ENCODE measurements around the gene TUBGCP2.

The TUBGCP2 gene

DNA sequence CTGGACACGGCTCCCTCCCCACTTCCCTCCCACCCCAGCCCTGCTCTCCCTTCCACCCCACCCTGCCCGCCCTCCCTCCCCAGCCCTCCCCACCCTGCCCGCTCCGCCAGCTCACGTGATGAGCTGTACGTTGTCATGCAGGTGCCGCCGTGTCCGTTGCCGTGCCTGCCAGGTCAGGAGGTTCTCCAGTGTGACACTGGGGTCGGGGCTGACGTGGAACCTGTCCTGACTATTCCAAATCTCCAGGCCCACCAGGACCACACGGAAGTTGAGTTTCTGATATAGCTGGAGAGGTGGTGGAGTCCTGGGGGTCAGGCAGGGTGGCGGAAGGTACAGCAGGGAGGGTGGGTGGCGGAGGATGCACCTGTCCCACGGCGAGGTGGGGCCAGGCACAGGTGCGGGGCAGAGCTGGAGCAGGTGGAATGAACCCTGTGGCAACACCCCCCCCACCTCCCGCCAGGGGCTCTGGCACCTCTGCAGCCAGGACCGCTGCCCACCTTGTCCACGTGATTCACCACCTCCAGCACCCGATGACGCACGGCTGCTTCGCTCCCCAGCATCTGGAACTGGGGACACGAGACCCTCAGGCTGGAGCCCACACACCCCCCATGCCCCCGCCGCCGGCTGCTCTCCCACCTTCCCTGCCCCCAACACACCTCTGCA lies 36.2 kb downstream of the TUBGCP2 start:
- H3K27me3 ChIP-seq (replicated peaks), result peaks cover 2% of the 10 kb centered on the region
- in situ Hi-C loops (cut with HindIII; ENCODE audit: low pct_ligation_motif_present, low sequenced_read_pairs), result no loop called here
- H3K36me3 ChIP-seq (replicated peaks), result no peaks in the 10 kb centered on the region
- no peak for TF ChIP-seq CTCF (IDR thresholded peaks at IDR 0.05; ENCODE audit: low read depth, low read length, missing control alignments)
- DNase-seq, result no peak
- H3K4me3 ChIP-seq (ENCODE audit: low read depth, low read length), result no peak overlapping the region
- no peak overlapping the region for H3K27ac ChIP-seq

- no peak overlapping the region for H3K4me3 ChIP-seq (ENCODE audit: low read depth, low read length)
- no peak for TF ChIP-seq CTCF (IDR thresholded peaks at IDR 0.05; ENCODE audit: low read depth, low read length, missing control alignments)
- no peak for DNase-seq
- H3K27me3 ChIP-seq (replicated peaks), result peaks cover 2% of the 10 kb centered on the region
- in situ Hi-C loops (cut with HindIII; ENCODE audit: low pct_ligation_motif_present, low sequenced_read_pairs), result no loop called here
- no peaks in the 10 kb centered on the region for H3K36me3 ChIP-seq (replicated peaks)
- H3K27ac ChIP-seq, result no peak overlapping the region
These were observed 37.0 kb downstream of the TUBGCP2 start for GRCh38 chr10:133271521-133272300.

DNA sequence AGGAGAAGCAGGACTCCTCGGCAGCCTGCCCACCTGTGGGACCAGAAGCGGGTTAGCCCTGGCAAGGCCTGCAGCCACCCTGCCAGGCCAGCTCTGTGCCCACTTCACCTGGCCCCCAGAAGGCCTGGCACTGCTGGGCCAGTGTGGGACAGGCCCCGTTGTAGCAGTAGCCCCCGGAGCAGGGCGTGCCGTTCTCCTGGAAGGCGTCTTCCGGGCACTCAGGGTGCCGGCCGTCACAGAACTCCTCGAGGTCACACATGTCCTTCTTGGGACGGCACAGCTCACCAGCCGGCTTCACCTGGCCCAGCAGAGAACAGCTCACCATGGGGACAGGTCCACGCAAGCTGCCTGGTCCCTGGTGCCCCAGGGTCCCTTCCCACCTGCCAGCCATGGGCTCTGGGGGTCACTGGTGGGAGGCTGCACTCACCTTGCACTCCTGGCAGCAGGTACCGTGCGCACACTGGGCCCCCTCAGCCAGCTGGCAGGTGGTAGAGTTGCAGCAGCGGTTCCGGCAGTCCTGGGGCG lies 37.8 kb downstream of the TUBGCP2 start:
- in situ Hi-C loops (cut with HindIII; ENCODE audit: low pct_ligation_motif_present, low sequenced_read_pairs), result no loop called here
- no peaks in the 10 kb centered on the region for H3K36me3 ChIP-seq (replicated peaks)
- no peaks in the 10 kb centered on the region for H3K27me3 ChIP-seq (replicated peaks)
- TF ChIP-seq CTCF (IDR thresholded peaks at IDR 0.05; ENCODE audit: low read depth, low read length, missing control alignments), result no peak
- no peak overlapping the region for H3K4me3 ChIP-seq (ENCODE audit: low read depth, low read length)
- no peak for DNase-seq
- H3K27ac ChIP-seq, result no peak overlapping the region

GRCh38 chr10:133270204-133270603 lies 38.5 kb downstream of the TUBGCP2 start:
- H3K4me3 ChIP-seq (ENCODE audit: low read depth, low read length), result no peak overlapping the region
- H3K27me3 ChIP-seq (replicated peaks), result no peaks in the 10 kb centered on the region
- H3K27ac ChIP-seq, result no peak overlapping the region
- no peak for DNase-seq
- TF ChIP-seq CTCF (IDR thresholded peaks at IDR 0.05; ENCODE audit: low read depth, low read length, missing control alignments), result no peak
- no peaks in the 10 kb centered on the region for H3K36me3 ChIP-seq (replicated peaks)
- in situ Hi-C loops (cut with HindIII; ENCODE audit: low pct_ligation_motif_present, low sequenced_read_pairs), result no loop called here

DNA sequence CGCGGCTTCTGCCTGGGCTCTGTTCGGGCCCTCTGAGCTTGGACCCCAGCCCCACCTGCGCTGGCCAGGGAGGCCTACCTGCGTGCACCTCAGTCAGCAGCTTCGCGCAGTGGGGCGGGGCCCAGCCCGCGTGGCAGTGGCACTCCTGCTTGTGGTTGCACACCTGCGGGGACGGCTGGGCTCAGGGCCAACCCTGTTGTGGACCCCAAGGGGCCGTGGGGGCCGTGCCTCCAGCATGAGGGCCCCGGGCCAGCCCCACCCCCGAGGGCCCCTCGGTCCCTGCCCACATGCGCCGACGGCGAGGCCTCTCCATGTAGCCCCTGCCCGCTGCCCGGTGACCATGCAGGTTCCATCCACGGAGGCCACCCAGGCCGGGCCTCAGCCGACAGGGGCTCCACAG lies 39.3 kb downstream of the TUBGCP2 start:
- Histone ChIP-seq H3K27ac (no peak overlapping the region), H3K36me3 (replicated peaks) (no peaks in the 10 kb centered on the region), H3K4me3 (ENCODE audit: low read depth, low read length) (no peak overlapping the region), H3K27me3 (replicated peaks) (no peaks in the 10 kb centered on the region)
- DNase-seq, result no peak
- no peak for TF ChIP-seq CTCF (IDR thresholded peaks at IDR 0.05; ENCODE audit: low read depth, low read length, missing control alignments)
- in situ Hi-C loops (cut with HindIII; ENCODE audit: low pct_ligation_motif_present, low sequenced_read_pairs), result no loop called here

Measured in brain microvascular endothelial cell (primary cell).